GM13976 (cell line): ENCODE measurements around the gene PRMT7.

Experiments used
- DNase-seq: peaks from one replicate; pipeline ENCODE4 v3.0.0; 2012; ENCODE audit warnings: low spot score
- in situ Hi-C: fragments of 300-500 bp; cut with MboI; formaldehyde crosslinking; loops from one replicate; pipeline ENCODE4 v1.12.0; 2022; ENCODE audit warnings: low sequenced_read_pairs, mixed read lengths, inconsistent platforms; ENCODE audit not compliant: unreplicated experiment
- TF ChIP-seq, protein P1 (sequence below): IDR thresholded peaks from 2 replicates; pipeline ENCODE4 v1.5.1; 2012; ENCODE audit warnings: borderline replicate concordance, mild to moderate bottlenecking; ENCODE audit not compliant: insufficient read depth; ENCODE audit errors: extremely low read depth, missing control alignments, control extremely low read depth

Gene PRMT7

DNA sequence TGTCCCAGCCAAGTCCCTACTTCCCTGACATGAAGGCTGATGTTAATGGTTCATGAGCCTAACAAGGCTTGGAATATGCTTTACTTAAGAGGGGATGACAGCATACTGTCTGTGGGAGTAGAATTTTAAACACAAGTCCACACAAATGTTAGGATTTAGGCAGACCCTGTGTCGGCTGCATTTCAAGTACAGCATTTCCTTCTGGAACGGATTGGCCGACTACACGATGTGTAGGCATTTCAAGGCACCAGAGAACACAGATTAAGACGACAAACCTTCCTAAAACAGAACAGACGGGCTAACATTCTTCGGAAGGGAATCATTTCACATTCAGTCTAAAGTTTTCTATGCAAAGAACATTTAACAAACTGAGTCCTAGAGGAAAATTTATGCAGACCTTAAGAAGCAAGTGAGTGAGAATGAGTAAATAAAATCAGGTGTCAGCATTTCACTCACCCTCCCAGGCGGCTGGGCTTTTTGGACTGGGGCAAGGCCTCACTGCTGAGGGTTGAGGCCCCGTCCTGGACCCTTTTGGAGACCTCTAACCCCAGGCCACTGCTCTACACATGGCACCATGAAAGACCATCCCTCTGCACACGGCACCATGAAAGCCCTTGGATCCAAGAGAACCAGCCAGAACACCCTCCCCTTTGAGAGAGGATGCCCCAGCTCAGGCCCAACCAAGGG is 70.0 kb downstream of the PRMT7 start:
- in situ Hi-C loops = no loop called here
- TF ChIP-seq, protein P1, sequence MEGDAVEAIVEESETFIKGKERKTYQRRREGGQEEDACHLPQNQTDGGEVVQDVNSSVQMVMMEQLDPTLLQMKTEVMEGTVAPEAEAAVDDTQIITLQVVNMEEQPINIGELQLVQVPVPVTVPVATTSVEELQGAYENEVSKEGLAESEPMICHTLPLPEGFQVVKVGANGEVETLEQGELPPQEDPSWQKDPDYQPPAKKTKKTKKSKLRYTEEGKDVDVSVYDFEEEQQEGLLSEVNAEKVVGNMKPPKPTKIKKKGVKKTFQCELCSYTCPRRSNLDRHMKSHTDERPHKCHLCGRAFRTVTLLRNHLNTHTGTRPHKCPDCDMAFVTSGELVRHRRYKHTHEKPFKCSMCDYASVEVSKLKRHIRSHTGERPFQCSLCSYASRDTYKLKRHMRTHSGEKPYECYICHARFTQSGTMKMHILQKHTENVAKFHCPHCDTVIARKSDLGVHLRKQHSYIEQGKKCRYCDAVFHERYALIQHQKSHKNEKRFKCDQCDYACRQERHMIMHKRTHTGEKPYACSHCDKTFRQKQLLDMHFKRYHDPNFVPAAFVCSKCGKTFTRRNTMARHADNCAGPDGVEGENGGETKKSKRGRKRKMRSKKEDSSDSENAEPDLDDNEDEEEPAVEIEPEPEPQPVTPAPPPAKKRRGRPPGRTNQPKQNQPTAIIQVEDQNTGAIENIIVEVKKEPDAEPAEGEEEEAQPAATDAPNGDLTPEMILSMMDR = no peak
- no peak for DNase-seq

DNA sequence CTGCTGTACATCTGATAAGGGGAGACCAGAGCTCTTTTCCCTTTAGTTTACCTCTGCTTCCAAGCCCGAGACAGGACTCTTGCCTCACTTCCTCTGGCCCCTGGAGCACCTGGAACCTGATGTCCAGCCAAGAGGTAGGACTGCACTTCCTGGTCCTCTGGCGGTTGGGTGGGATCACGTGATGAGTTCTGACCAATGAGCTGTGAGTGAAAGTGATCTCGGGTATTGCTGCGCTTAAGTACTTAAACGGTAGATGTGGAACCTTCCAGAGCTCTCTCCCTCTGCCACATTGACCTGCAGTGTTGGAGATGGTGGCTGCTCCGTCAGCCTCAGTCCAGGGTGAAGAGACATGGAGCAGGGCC is 70.5 kb downstream of the PRMT7 start:
- in situ Hi-C loops = no loop called here
- TF ChIP-seq, protein P1 = no peak
- DNase-seq = no peak

DNA sequence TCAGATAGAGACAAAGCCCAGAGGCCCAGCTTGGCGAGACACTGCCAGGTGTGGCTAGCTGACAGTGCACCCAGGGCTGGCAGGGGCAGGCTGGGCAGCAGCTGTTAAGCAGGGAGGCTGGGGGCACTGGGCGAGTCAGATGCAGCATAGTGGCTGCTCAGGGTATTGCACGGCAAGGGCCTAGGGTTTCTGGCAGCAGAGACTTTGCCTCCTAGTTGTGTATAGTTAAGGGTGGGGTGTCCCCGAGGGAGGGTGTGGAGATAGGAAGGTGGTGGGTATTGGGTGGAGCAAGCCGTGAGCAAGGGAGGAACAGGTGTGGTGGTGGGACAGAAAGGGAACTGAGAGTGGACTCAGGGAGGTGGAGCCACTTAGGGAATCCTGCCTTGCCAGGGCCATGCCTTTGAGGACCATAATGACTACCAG is 71.5 kb downstream of the PRMT7 start:
- in situ Hi-C loops = no loop called here
- TF ChIP-seq, protein P1 = no peak
- peak; percentile 70 for DNase-seq

DNA sequence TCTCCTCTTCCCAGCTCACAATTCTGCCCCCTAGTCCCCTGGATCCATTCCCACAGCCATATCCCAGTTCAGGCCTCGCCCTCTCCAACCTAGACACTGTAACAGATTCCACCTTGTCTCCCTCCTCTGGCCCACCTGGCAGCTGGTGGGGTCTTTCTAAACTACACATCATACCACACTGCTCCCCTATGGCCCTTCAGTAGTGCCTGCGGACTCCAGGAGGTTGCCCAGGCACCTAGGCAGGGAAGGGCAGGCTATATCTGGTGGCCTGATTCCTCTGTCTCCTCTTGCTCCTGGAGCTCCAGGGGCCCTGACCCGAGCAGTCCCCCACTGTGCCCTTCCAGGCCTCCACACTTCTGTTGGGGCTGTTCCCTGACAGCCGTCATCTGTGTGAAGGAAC is 73.0 kb downstream of the PRMT7 start:
- DNase-seq = no peak
- TF ChIP-seq, protein P1 = no peak
- in situ Hi-C loops = no loop called here

DNA sequence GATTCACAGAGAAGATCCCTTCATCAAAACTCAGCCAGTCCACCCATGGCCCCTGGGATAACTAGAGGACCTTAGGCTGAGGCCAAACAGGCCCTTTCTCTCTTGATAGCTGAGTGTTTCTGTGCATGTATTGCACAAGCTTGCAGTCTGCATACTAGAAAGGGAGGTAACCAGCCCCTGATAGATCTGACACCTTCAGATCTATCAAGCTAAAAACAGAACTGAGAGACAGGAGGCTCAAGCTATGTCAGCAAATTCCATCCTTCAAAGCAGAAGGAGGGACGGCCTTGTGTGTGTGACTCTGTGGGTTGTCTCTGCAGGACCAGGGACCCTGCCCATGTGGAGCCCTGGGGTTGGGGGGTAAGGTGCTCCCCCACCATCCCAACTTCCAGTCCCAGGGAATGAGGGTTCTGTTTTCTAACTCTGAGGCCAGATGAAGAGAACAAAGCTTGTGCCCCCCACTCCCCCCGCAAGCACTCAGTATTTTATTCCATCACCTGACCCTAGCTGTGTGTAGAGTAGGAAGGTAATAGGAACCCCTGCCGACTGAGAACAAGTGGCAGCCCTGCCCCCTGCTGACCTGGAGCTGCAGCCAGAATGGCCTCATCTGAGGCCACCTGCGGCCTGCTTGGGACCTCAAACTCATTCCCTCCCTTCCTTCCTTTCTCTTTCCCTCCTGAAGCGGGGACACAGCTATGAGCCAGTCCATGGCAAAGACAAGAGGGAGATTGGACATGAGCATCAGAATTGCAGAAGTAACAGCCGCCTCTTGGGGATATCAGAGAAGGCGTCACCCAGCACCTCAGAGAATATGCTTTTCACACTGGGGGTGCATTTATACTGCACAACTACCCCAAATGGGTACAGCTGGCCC is 73.7 kb downstream of the PRMT7 start:
- peak; percentile 50 for DNase-seq
- TF ChIP-seq, protein P1 = no peak
- in situ Hi-C loops = no loop called here

DNA sequence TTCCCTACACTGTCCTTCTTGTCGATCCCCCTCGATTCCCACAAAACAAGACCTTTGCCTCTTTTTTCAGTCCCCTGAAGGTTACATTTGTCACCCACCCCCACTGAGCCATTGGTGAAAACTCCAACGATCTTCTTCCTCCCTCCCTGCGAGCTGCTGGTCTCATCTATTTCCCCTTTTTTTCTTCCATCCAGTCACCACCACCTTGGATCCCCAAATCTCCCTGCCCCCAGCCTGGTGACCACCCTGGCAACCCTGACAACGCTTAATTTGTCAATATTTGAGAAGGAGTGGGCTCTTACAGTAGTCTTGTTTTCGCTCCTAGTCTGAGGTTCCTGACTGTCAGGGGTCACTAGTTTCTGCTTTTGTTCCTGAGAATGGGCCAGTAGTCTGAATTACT is 74.6 kb downstream of the PRMT7 start:
- TF ChIP-seq, protein P1 = no peak
- no peak for DNase-seq
- in situ Hi-C loops = no loop called here

DNA sequence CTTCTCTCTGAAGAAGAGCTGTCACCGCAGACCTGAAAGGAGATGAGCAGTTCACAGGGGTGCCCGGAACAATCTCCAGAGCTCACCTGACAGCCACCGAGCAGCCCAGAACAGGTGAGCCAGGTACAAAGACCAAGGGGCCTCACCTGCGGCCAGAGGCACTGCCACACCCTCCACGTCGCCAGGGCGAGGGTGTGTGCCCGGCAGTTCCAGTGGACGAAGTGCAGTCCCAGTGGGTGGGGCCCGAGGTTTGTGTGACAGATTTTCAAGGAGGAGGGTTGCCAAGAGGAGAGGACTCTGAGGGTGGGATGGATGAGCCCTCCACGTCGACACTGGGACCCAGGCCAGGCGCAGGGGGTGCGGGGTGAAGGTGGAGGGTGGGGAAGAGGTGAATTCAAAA is 75.8 kb downstream of the PRMT7 start:
- DNase-seq = no peak
- TF ChIP-seq, protein P1 = no peak
- in situ Hi-C loops = no loop called here
